ENCODE data around the gene CDK10. TPM values are rescaled to one million over a fixed set of nuclear protein-coding genes. Genes with fewer than 3 reads are reported as not detected.

Gene CDK10
- total RNA-seq, 1 donor from 2014 or later = 79.6 TPM

DNA sequence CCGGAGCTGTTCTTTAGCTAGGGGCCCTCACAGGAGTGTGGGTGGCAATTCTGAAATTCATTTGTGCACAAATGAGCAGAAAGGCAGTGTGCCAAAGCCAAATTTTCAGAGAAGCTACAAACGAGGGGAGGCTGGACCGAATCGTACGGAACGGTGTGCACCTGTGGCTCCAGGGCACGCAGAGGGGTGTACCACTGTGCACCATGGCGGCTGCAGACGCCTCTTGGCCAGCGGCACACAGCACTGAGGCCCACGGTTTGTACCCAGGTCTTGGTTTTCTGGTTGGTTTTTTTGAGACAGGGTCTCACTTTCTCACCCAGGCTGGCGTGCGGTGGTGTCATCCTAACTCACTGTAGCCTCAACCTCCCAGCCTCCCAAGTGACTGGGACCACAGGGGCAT lies 43.9 kb upstream of the CDK10 start:
- intact Hi-C loops (cut with DNase I) = no loop called here
- no peak overlapping the region for H3K4me3 ChIP-seq

GRCh38 chr16:89643769-89644300 lies 42.7 kb upstream of the CDK10 start:
- Histone ChIP-seq H3K27ac (no peak overlapping the region), H3K9me3 (no peaks in the 10 kb centered on the region), H3K36me3 (peaks cover 37% of the 10 kb centered on the region), H3K27me3 (ENCODE audit: low read depth) (no peaks in the 10 kb centered on the region), H3K4me1 (peaks cover 13% of the 10 kb centered on the region), H3K4me3 (no peak overlapping the region)
- DNase-seq = no peak
- TF ChIP-seq CTCF (IDR thresholded peaks at IDR 0.05) = no peak
- intact Hi-C loops (cut with DNase I) = no loop called here
- ATAC-seq = no peak

More for the DNA sequence above, 43.9 kb upstream of the CDK10 start:
- ATAC-seq (no peak), DNase-seq (no peak)
- H3K9me3 ChIP-seq = no peaks in the 10 kb centered on the region
- H3K36me3 ChIP-seq = peaks cover 34% of the 10 kb centered on the region
- H3K4me1 ChIP-seq = peaks cover 13% of the 10 kb centered on the region
- H3K27ac ChIP-seq = no peak overlapping the region
- TF ChIP-seq CTCF (IDR thresholded peaks at IDR 0.05) = no peak
- H3K27me3 ChIP-seq (ENCODE audit: low read depth) = no peaks in the 10 kb centered on the region

DNA sequence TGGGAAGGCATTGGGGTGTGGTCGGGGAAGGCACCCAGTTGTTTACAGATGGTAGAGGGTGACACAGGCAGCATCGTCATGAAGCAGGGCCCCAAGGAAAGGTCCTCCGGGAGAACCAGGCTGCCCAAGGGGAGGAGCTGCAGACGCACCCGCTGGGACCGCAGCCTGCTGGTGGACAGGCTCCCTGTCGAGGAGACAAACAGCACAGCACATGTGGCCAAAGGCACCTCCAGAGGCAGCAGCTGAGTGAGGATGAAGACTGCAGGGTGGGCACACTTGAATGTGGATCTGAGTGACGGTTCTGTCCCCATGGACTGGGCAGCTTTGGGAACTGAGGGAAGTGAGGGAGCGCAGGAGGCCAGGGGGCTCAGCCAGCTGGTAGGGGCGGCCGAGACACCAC lies 41.4 kb upstream of the CDK10 start:
- ATAC-seq (no peak), DNase-seq (no peak)
- Histone ChIP-seq H3K27me3 (ENCODE audit: low read depth) (no peaks in the 10 kb centered on the region), H3K27ac (no peak overlapping the region), H3K4me1 (peaks cover 13% of the 10 kb centered on the region), H3K36me3 (peaks cover 48% of the 10 kb centered on the region), H3K9me3 (no peaks in the 10 kb centered on the region), H3K4me3 (no peak overlapping the region)
- intact Hi-C loops (cut with DNase I) = no loop called here
- TF ChIP-seq CTCF (IDR thresholded peaks at IDR 0.05) = no peak

DNA sequence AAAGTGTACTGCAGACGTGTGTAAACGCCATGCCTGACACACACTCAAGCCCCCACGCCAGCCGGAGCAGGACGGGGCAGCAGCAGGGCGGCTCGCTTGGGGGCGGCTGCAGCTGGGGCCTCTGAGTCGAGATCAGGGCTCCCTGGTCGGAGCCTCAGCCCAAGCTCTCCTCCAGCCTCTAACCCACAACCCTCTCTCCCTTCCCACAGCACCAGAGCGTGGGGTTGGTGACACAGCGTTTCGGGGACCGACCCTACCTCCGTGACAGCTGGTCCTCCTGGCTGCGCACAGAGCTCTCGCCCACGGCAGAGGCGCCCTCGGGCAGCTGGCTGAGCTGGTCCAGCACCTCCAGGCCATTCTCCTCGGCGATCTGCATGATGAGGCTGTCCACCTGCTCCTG lies 40.2 kb upstream of the CDK10 start:
- intact Hi-C loops (cut with DNase I) = no loop called here
- no peak for ATAC-seq

GRCh38 chr16:89646906-89647305 lies 39.6 kb upstream of the CDK10 start:
- intact Hi-C loops (cut with DNase I) = no loop called here
- no peak for TF ChIP-seq CTCF (IDR thresholded peaks at IDR 0.05)
- H3K27ac ChIP-seq = no peak overlapping the region
- ATAC-seq = no peak
- H3K27me3 ChIP-seq (ENCODE audit: low read depth) = no peaks in the 10 kb centered on the region
- H3K9me3 ChIP-seq = no peaks in the 10 kb centered on the region
- no peak overlapping the region for H3K4me3 ChIP-seq
- no peak for DNase-seq
- no peaks in the 10 kb centered on the region for H3K4me1 ChIP-seq
- peaks cover 61% of the 10 kb centered on the region for H3K36me3 ChIP-seq

More for the DNA sequence above, 40.2 kb upstream of the CDK10 start:
- Histone ChIP-seq H3K9me3 (no peaks in the 10 kb centered on the region), H3K27ac (no peak overlapping the region), H3K4me3 (no peak overlapping the region), H3K4me1 (peaks cover 3% of the 10 kb centered on the region), H3K27me3 (ENCODE audit: low read depth) (no peaks in the 10 kb centered on the region), H3K36me3 (peaks cover 58% of the 10 kb centered on the region)
- no peak for TF ChIP-seq CTCF (IDR thresholded peaks at IDR 0.05)
- no peak for DNase-seq

All from lower lobe of right lung (tissue), 2 donors.